WERI-Rb-1 (cell line): ENCODE results near the gene PSEN1.

Experiments used
- DNase-seq: peaks from one replicate; pipeline ENCODE4 v3.0.0-alpha.2; 2020
- H3K27ac ChIP-seq: fragments of 250-450 bp; sonication (Bioruptor Pico); 2 replicates; pipeline ENCODE4 v1.5.1; 2020; ENCODE audit warnings: mild to moderate bottlenecking, moderate library complexity
- H3K27me3 ChIP-seq: fragments of 250-450 bp; sonication (Bioruptor Pico); 2 replicates; pipeline ENCODE4 v1.5.1; 2021; ENCODE audit warnings: mild to moderate bottlenecking, low read depth, moderate library complexity; ENCODE audit not compliant: insufficient read depth, severe bottlenecking
- H3K36me3 ChIP-seq: fragments of 250-450 bp; sonication (Bioruptor Pico); 2 replicates; pipeline ENCODE4 v1.5.1; 2020; ENCODE audit warnings: mild to moderate bottlenecking, moderate library complexity
- H3K4me3 ChIP-seq: 2 replicates; pipeline ENCODE4 v1.5.1; 2011; ENCODE audit warnings: low read depth, mild to moderate bottlenecking, control low read depth, low read length
- H3K9me3 ChIP-seq: fragments of 250-450 bp; sonication (Bioruptor Pico); 2 replicates; pipeline ENCODE4 v1.5.1; 2021; ENCODE audit warnings: mild to moderate bottlenecking, moderate library complexity; ENCODE audit not compliant: severe bottlenecking
- TF ChIP-seq, protein P1 (sequence below): IDR thresholded peaks from 2 replicates; pipeline ENCODE4 v1.5.1; 2011; ENCODE audit warnings: low read depth, mild to moderate bottlenecking, control low read depth, inconsistent platforms, low read length

PSEN1 gene

DNA sequence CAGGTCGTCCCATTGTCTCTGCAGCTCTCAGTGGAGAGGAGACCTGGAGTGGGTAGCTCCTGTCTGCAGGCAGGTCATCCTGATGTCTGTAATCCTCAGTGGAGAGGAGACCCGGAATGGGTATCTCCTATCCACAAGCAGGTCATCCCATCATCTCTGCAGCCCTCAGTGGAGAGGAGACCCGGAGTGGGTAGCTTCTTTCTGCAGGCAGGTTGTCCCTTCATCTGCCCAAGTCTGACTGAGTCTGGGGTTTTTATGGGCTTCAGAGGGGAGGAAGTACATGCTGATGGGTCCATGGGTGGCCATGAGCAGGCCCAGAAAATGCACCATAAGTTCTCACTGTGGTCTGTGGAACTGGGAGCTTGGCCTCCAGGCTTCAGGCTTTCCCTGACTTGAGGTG lies 72.1 kb downstream of the PSEN1 start:
- Histone ChIP-seq H3K36me3 (peaks cover 71% of the 10 kb centered on the region), H3K27ac (no peak overlapping the region)

DNA sequence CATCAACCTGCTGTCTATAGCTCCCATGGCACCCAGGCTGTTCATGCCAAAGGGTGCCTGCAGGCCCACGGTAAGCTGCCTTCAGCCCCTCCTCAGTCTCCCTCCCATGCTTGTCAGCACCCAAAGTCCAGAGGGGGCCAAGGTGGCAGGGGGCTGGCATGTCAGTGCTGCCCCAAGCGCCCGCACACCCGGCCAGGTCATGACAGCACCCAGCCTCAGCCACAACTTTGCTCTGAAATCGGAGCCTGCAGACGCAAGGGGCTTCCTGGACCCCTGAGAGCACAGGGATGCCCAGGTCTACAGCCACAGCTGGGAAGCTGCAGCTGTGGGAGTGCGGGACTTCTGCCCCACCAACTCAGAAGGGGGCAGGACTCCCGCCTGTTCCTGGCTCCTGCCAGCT lies 72.5 kb downstream of the PSEN1 start:
- H3K36me3 ChIP-seq, result peaks cover 71% of the 10 kb centered on the region
- TF ChIP-seq, protein P1, sequence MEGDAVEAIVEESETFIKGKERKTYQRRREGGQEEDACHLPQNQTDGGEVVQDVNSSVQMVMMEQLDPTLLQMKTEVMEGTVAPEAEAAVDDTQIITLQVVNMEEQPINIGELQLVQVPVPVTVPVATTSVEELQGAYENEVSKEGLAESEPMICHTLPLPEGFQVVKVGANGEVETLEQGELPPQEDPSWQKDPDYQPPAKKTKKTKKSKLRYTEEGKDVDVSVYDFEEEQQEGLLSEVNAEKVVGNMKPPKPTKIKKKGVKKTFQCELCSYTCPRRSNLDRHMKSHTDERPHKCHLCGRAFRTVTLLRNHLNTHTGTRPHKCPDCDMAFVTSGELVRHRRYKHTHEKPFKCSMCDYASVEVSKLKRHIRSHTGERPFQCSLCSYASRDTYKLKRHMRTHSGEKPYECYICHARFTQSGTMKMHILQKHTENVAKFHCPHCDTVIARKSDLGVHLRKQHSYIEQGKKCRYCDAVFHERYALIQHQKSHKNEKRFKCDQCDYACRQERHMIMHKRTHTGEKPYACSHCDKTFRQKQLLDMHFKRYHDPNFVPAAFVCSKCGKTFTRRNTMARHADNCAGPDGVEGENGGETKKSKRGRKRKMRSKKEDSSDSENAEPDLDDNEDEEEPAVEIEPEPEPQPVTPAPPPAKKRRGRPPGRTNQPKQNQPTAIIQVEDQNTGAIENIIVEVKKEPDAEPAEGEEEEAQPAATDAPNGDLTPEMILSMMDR, result no peak
- H3K4me3 ChIP-seq, result no peak overlapping the region
- H3K27me3 ChIP-seq, result no peaks in the 10 kb centered on the region
- no peak for DNase-seq
- no peaks in the 10 kb centered on the region for H3K9me3 ChIP-seq
- H3K27ac ChIP-seq, result no peak overlapping the region

More for the DNA sequence above, 72.1 kb downstream of the PSEN1 start:
- no peak for DNase-seq
- Histone ChIP-seq H3K9me3 (no peaks in the 10 kb centered on the region), H3K4me3 (no peak overlapping the region), H3K27me3 (no peaks in the 10 kb centered on the region)
- TF ChIP-seq, protein P1, result no peak

DNA sequence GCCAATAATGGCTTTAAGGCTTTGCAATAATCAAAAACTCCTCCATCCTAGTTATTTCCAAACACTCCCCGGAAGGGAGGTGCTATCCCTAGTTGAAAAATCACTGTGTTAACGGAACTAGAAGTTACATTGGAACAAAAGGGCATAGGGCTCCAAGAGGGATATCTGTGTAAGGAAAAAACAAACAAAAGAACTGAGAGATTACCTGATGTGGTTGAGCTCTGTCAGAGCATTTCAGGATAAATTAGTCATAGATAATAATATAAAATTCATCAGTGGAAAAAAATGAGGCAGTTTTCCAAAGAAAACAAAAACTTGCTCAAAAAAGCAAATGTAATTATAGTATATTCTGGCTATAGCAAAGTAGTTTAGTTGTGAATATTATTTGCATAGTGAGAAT lies 73.6 kb downstream of the PSEN1 start:
- DNase-seq, result no peak
- Histone ChIP-seq H3K27me3 (no peaks in the 10 kb centered on the region), H3K9me3 (no peaks in the 10 kb centered on the region), H3K36me3 (peaks cover 67% of the 10 kb centered on the region), H3K4me3 (no peak overlapping the region), H3K27ac (no peak overlapping the region)
- TF ChIP-seq, protein P1, result no peak

DNA sequence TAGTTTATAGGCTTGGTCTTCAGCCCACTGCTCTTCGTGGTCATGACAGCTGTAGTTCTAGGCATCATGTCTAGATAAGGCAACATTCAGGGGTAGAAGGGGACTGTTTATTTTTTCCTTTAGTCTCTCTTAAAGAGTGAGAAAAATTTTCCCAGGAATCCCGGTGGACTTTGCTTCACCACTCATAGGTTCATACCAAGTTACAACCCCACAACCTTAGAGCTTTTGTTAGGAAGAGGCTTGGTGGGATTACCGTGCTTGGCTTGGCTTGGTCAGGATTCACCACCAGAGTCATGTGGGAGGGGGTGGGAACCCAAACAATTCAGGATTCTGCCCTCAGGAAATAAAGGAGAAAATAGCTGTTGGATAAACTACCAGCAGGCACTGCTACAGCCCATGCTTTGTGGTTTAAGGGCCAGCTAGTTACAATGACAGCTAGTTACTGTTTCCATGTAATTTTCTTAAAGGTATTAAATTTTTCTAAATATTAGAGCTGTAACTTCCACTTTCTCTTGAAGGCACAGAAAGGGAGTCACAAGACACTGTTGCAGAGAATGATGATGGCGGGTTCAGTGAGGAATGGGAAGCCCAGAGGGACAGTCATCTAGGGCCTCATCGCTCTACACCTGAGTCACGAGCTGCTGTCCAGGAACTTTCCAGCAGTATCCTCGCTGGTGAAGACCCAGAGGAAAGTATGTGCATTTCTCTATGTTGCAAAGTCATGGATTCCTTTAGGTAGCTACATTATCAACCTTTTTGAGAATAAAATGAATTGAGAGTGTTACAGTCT lies 75.1 kb downstream of the PSEN1 start:
- DNase-seq, result no peak
- no peaks in the 10 kb centered on the region for H3K9me3 ChIP-seq
- H3K27me3 ChIP-seq, result no peaks in the 10 kb centered on the region
- peaks cover 59% of the 10 kb centered on the region for H3K36me3 ChIP-seq
- H3K4me3 ChIP-seq, result no peak overlapping the region
- TF ChIP-seq, protein P1, result no peak
- H3K27ac ChIP-seq, result no peak overlapping the region

DNA sequence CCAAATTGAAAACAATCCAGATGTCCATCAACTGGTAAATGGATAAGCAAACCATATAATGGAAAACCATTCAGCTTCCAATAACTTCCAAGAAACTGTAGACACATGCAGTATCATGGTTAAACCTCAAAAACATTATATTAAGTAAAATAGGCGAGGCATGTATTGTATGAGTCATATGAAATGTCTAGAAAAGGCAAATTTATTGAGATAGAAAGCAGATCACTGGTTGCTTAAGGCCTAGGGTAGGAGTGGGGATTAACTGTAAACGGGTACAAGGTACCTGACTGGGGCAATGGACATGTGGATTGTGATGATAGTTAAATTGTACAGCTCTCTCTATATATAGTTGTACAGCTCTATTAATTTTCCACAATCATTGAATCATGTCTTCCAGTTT lies 79.7 kb downstream of the PSEN1 start:
- H3K27me3 ChIP-seq, result no peaks in the 10 kb centered on the region
- no peak overlapping the region for H3K4me3 ChIP-seq
- DNase-seq, result no peak
- no peaks in the 10 kb centered on the region for H3K9me3 ChIP-seq
- peaks cover 53% of the 10 kb centered on the region for H3K36me3 ChIP-seq
- TF ChIP-seq, protein P1, result no peak
- H3K27ac ChIP-seq, result no peak overlapping the region

DNA sequence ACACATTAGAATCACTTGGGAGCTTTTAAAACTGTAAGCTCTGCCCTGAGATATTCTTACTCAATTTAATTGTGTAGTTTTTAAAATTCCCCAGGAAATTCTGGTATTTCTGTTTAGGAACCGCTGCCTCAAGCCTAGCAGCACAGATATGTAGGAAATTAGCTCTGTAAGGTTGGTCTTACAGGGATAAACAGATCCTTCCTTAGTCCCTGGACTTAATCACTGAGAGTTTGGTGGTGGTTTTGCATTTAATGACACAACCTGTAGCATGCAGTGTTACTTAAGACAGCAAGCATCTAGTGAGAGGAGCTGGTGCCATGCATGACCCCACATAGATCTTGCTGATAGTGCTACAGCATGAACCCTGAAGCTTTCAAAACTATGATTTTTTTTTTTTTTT lies 81.1 kb downstream of the PSEN1 start:
- Histone ChIP-seq H3K9me3 (no peaks in the 10 kb centered on the region), H3K27ac (no peak overlapping the region), H3K4me3 (no peak overlapping the region), H3K27me3 (no peaks in the 10 kb centered on the region), H3K36me3 (peaks cover 44% of the 10 kb centered on the region)
- DNase-seq, result no peak
- TF ChIP-seq, protein P1, result no peak
